H1 (cell line): Measurements from ENCODE around the gene CAVIN2. TPM values are rescaled to one million over a fixed set of nuclear protein-coding genes. Genes with fewer than 3 reads are reported as not detected.

ENCODE experiments used
- CTCF ChIA-PET: fragments of 300-600 bp; sonication (Branson Sonifier 250); formaldehyde crosslinking; loops from one replicate; lab custom pipeline; 2021; ENCODE audit not compliant: partially characterized antibody; lab: Charles Lee
- POLR2A ChIA-PET: fragments of 300-600 bp; sonication (Branson Sonifier 250); formaldehyde crosslinking; loops from one replicate; lab custom pipeline; 2021; ENCODE audit warnings: inconsistent platforms; ENCODE audit not compliant: partially characterized antibody; lab: Charles Lee
- DNase-seq, 2 experiments: peaks; one replicate each; pipeline versions ENCODE4 v3.0.0 to v3.0.0-alpha.2; 2010 to 2022; ENCODE audit warnings: low spot score in 2 of 2, low read depth in 1 of 2, mixed read lengths in 1 of 2
- FAIRE-seq: peaks from 2 replicates; lab custom pipeline; 2011; peaks lifted over from hg19 to GRCh38; lab: Jason Lieb, UNC
- H2AFZ ChIP-seq: 2 replicates; pipeline ENCODE4 v1.8.1; 2012; ENCODE audit warnings: low read length, inconsistent platforms
- H2AK5ac ChIP-seq: 2 replicates; pipeline ENCODE4 v1.6.1; 2013; ENCODE audit warnings: low read depth, low read length
- H2BK120ac ChIP-seq: replicated peaks from 2 replicates; pipeline ENCODE3; 2013; ENCODE audit warnings: low read depth, low read length, inconsistent platforms
- H2BK12ac ChIP-seq: 2 replicates; pipeline ENCODE4 v1.6.1; 2013; ENCODE audit warnings: low read depth, low read length
- H2BK15ac ChIP-seq: 2 replicates; pipeline ENCODE4 v1.6.1; 2013; ENCODE audit warnings: low read length
- H2BK20ac ChIP-seq: 2 replicates; pipeline ENCODE4 v1.6.1; 2013; ENCODE audit warnings: low read length
- H2BK5ac ChIP-seq: 2 replicates; pipeline ENCODE4 v1.6.1; 2013; ENCODE audit warnings: low read depth, low read length
- H3K14ac ChIP-seq: 2 replicates; pipeline ENCODE4 v1.6.1; 2013; ENCODE audit warnings: inconsistent platforms; ENCODE audit not compliant: insufficient read length
- H3K18ac ChIP-seq: 2 replicates; pipeline ENCODE4 v1.6.1; 2013; ENCODE audit warnings: low read length; ENCODE audit errors: extremely low read depth
- H3K23ac ChIP-seq: 2 replicates; pipeline ENCODE4 v1.6.1; 2013; ENCODE audit warnings: inconsistent platforms; ENCODE audit not compliant: insufficient read length
- H3K23me2 ChIP-seq: 2 replicates; pipeline ENCODE4 v1.6.1; 2013; ENCODE audit warnings: low read depth, low read length
- H3K27ac ChIP-seq: 2 replicates; pipeline ENCODE4 v1.6.1; 2011; ENCODE audit warnings: low read depth, low read length, inconsistent platforms
- H3K27me3 ChIP-seq, 4 experiments: replicated peaks in 1 of 4; 1 replicate in 1 of 4; 2 replicates in 3 of 4; pipeline versions ENCODE4 v1.6.1 to v1.8.1; 2011 to 2013; ENCODE audit warnings: low read length in 3 of 4, mild to moderate bottlenecking in 3 of 4, inconsistent platforms in 2 of 4, mixed read lengths in 2 of 4, moderate library complexity in 1 of 4; ENCODE audit not compliant: control insufficient read depth in 3 of 4, insufficient read depth in 3 of 4; ENCODE audit errors: extremely low read depth in 1 of 4
- H3K36me3 ChIP-seq, 4 experiments: 2 replicates each; pipeline versions ENCODE4 v1.6.1 to v1.8.1; 2011 to 2013; ENCODE audit warnings: mild to moderate bottlenecking in 4 of 4, low read length in 3 of 4, moderate library complexity in 2 of 4, control low read depth in 1 of 4, inconsistent platforms in 1 of 4; ENCODE audit not compliant: insufficient read depth in 4 of 4, control insufficient read depth in 2 of 4
- H3K4ac ChIP-seq: replicated peaks from 2 replicates; pipeline ENCODE3; 2013; ENCODE audit warnings: low read length, low read depth, mixed read lengths, inconsistent platforms; ENCODE audit not compliant: insufficient read length
- H3K4me1 ChIP-seq, 4 experiments: replicated peaks in 1 of 4; 1 replicate in 1 of 4; 2 replicates in 3 of 4; pipeline versions ENCODE4 v1.6.1 to v1.8.1; 2011 to 2013; ENCODE audit warnings: low read length in 3 of 4, inconsistent platforms in 2 of 4, mixed read lengths in 1 of 4; ENCODE audit not compliant: insufficient read depth in 4 of 4, control insufficient read depth in 3 of 4
- H3K4me2 ChIP-seq, 2 experiments: 2 replicates each; pipeline versions ENCODE4 v1.6.1 to v1.8.1; 2011 to 2013; ENCODE audit warnings: low read depth in 2 of 2, low read length in 2 of 2, control low read depth in 1 of 2, inconsistent platforms in 1 of 2, mild to moderate bottlenecking in 1 of 2; ENCODE audit not compliant: insufficient read depth in 1 of 2
- H3K4me3 ChIP-seq, 4 experiments: fragments of 200-600, 300-600 bp in 1 of 4; sonication (generic), shearing (Covaris generic), sonication (Bioruptor Twin) in 1 of 4; 2 replicates each; pipeline versions ENCODE4 v1.5.1 to v1.8.1; 2011 to 2016; ENCODE audit warnings: low read length in 4 of 4, low read depth in 3 of 4, control low read depth in 2 of 4, inconsistent platforms in 2 of 4, mild to moderate bottlenecking in 2 of 4, mixed read lengths in 1 of 4, moderate library complexity in 1 of 4; ENCODE audit not compliant: insufficient read depth in 2 of 4; ENCODE audit errors: extremely low read depth in 1 of 4
- H3K56ac ChIP-seq: replicated peaks from 2 replicates; pipeline ENCODE3; 2013; ENCODE audit warnings: low read depth, mild to moderate bottlenecking, mixed read lengths, low read length, inconsistent platforms; ENCODE audit not compliant: insufficient read length
- H3K79me1 ChIP-seq: 2 replicates; pipeline ENCODE4 v1.6.1; 2013; ENCODE audit warnings: low read depth, low read length, control low read depth
- H3K79me2 ChIP-seq, 2 experiments: 2 replicates each; pipeline versions ENCODE4 v1.6.1 to v1.8.1; 2012 to 2013; ENCODE audit warnings: low read length in 2 of 2, mild to moderate bottlenecking in 2 of 2, inconsistent platforms in 1 of 2; ENCODE audit not compliant: insufficient read depth in 2 of 2, control insufficient read depth in 1 of 2
- H3K9ac ChIP-seq, 4 experiments: replicated peaks in 1 of 4; 1 replicate in 1 of 4; 2 replicates in 3 of 4; pipeline versions ENCODE4 v1.6.1 to v1.8.1; 2011 to 2013; ENCODE audit warnings: low read depth in 3 of 4, low read length in 3 of 4, control low read depth in 2 of 4, mild to moderate bottlenecking in 2 of 4, moderate library complexity in 2 of 4, inconsistent platforms in 1 of 4; ENCODE audit errors: extremely low read depth in 1 of 4
- H3K9me3 ChIP-seq, 2 experiments: 2 replicates each; pipeline versions ENCODE4 v1.6.1 to v1.8.1; 2012 to 2013; ENCODE audit warnings: mild to moderate bottlenecking in 2 of 2, moderate library complexity in 2 of 2, control low read depth in 1 of 2, inconsistent platforms in 1 of 2, low read depth in 1 of 2, low read length in 1 of 2, mixed read lengths in 1 of 2; ENCODE audit not compliant: insufficient read depth in 2 of 2
- H4K20me1 ChIP-seq, 2 experiments: replicated peaks in 1 of 2; 2 replicates each; pipeline versions ENCODE3 to v1.8.1; 2011 to 2013; ENCODE audit warnings: inconsistent platforms in 2 of 2, low read length in 2 of 2, mild to moderate bottlenecking in 1 of 2; ENCODE audit not compliant: insufficient read depth in 2 of 2, control insufficient read depth in 1 of 2
- H4K5ac ChIP-seq: 2 replicates; pipeline ENCODE4 v1.6.1; 2013; ENCODE audit warnings: low read length, low read depth, mixed read lengths, inconsistent platforms; ENCODE audit not compliant: insufficient read length
- H4K8ac ChIP-seq: 2 replicates; pipeline ENCODE4 v1.8.0; 2013; ENCODE audit warnings: mild to moderate bottlenecking, moderate library complexity, low read length, inconsistent platforms; ENCODE audit not compliant: insufficient read depth; ENCODE audit errors: extremely low read depth
- H4K91ac ChIP-seq: replicated peaks from 2 replicates; pipeline ENCODE3; 2013; ENCODE audit warnings: low read length, mixed read lengths, inconsistent platforms; ENCODE audit not compliant: insufficient read length
- BACH1 ChIP-seq: IDR thresholded peaks from 2 replicates; pipeline ENCODE4 v1.6.1; 2012; ENCODE audit warnings: low read length, improper control_type of control experiment
- CREB1 ChIP-seq: IDR thresholded peaks from 2 replicates; pipeline ENCODE4 v1.6.1; 2012; ENCODE audit warnings: inconsistent platforms
- EP300 ChIP-seq, 2 experiments: IDR thresholded peaks; 1 replicate in 1 of 2; 2 replicates in 1 of 2; pipeline ENCODE4 v1.6.1; 2011 to 2012; ENCODE audit warnings: low read depth in 2 of 2, low read length in 2 of 2, mild to moderate bottlenecking in 2 of 2, borderline replicate concordance in 1 of 2, inconsistent platforms in 1 of 2, moderate library complexity in 1 of 2
- EZH2 ChIP-seq: fragments of 200-600 bp; sonication (generic); IDR thresholded peaks from 2 replicates; pipeline ENCODE4 v1.7.1; 2012; ENCODE audit warnings: low read depth, mild to moderate bottlenecking, moderate library complexity, low read length, inconsistent platforms; ENCODE audit not compliant: severe bottlenecking
- HDAC6 ChIP-seq: IDR thresholded peaks from one replicate; pipeline ENCODE4 v1.7.1; 2012; ENCODE audit warnings: low read depth, mild to moderate bottlenecking, inconsistent platforms, low read length, moderate library complexity
- POLR2AphosphoS5 ChIP-seq: IDR thresholded peaks from 2 replicates; pipeline ENCODE4 v1.6.1; 2011; ENCODE audit warnings: low read depth, low read length
- POU5F1 ChIP-seq: IDR thresholded peaks from 2 replicates; pipeline ENCODE4 v1.6.1; 2011; ENCODE audit warnings: low read depth, mild to moderate bottlenecking, low read length, moderate library complexity
- RAD21 ChIP-seq, 2 experiments: IDR thresholded peaks in 1 of 2; conservative IDR thresholded peaks in 1 of 2; 2 replicates each; pipeline ENCODE4 v1.6.1; 2011; ENCODE audit warnings: low read depth in 2 of 2, low read length in 2 of 2, improper control_type of control experiment in 1 of 2, inconsistent platforms in 1 of 2, mild to moderate bottlenecking in 1 of 2, moderate library complexity in 1 of 2
- RBBP5 ChIP-seq: IDR thresholded peaks from 2 replicates; pipeline ENCODE4 v1.7.1; 2012; ENCODE audit warnings: low read depth, mild to moderate bottlenecking, inconsistent platforms, low read length, moderate library complexity, borderline replicate concordance
- RXRA ChIP-seq: IDR thresholded peaks from 2 replicates; pipeline ENCODE4 v1.6.1; 2011; ENCODE audit warnings: low read depth, mild to moderate bottlenecking, low read length, moderate library complexity; ENCODE audit not compliant: insufficient read depth
- SP2 ChIP-seq: IDR thresholded peaks from 2 replicates; pipeline ENCODE4 v1.6.1; 2012; ENCODE audit warnings: mild to moderate bottlenecking, low read length, inconsistent platforms
- SP4 ChIP-seq: IDR thresholded peaks from 2 replicates; pipeline ENCODE4 v1.6.1; 2012; ENCODE audit warnings: low read length, inconsistent platforms
- SRF ChIP-seq: IDR thresholded peaks from 2 replicates; pipeline ENCODE4 v1.6.1; 2011; ENCODE audit warnings: mild to moderate bottlenecking, low read depth, low read length, moderate library complexity
- TAF1 ChIP-seq: IDR thresholded peaks from 2 replicates; pipeline ENCODE4 v1.6.1; 2011; ENCODE audit warnings: mild to moderate bottlenecking, low read depth, low read length
- WGBS, 2 experiments: shearing (Covaris generic) in 1 of 2; methylation state at CpG; one replicate each; pipeline versions ENCODE4 v1.1.6 to v1.1.7; 2013 to 2015; ENCODE audit warnings: low lambda C conversion rate in 2 of 2, mixed read lengths in 2 of 2, inconsistent platforms in 1 of 2, low coverage in 1 of 2, missing lambda C conversion rate in 1 of 2; ENCODE audit not compliant: insufficient replicate concordance in 2 of 2, insufficient coverage in 1 of 2, insufficient read length in 1 of 2; ENCODE audit errors: extremely low coverage in 1 of 2, missing lambda C conversion rate in 1 of 2; 5-methylcytosine and 5-hydroxymethylcytosine counted together
- polyA plus RNA-seq, 7 experiments: library from polyadenylated mRNA; depleted of rRNA in 3 of 7; stranded (reverse) in 5 of 7; unstranded in 2 of 7; fragments of >200 nt in 5 of 7; fragments of 200-250 nt in 2 of 7; gene quantifications; 1 replicate in 5 of 7; 2 replicates in 1 of 7; 4 replicates in 1 of 7; pipeline versions ENCODE4 v1.2.1 to v1.2.3, GENCODE V29; 2011 to 2013; ENCODE audit warnings: missing spikeins in 2 of 7, mixed read lengths in 2 of 7
- total RNA-seq: library from RNA; stranded (reverse); fragmentation: NEBNext Ultra II Directional; extraction: Animal tissue kit (Norgen Biotek cat#: 25700); gene quantifications from 2 replicates; pipeline ENCODE4 v1.2.1, GENCODE V29; 2021
- TF ChIP-seq, protein P1 (sequence below): IDR thresholded peaks from 2 replicates; pipeline ENCODE4 v1.6.1; 2012; ENCODE audit warnings: inconsistent platforms

CAVIN2 gene
- total and polyA plus RNA-seq, 2 of the 8 experiments (the other 6 are each of a cell fraction or from before 2014, with no cell fraction given): 0.03 TPM; not detected in 1

DNA sequence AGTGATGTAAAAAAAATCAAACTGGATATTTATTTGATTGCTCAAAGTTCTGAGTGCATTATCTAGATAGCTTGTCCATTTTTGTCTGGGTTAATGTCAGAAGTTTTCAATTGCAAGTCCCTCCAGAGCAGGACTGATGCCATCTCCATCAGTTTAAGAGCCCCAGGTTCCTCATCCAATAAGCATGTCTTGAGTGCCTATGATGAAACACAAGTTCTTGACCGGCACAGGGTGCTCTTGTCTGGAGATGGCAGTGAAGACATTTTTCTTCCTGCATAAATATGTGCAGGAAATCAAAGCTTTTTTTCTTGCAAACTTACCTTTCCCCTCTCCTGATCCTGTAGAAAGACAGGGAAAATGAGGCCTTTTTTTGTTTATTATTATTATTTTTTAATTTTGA is 31.9 kb downstream of the CAVIN2 start:
- Histone ChIP-seq H3K18ac (no peak overlapping the region), H2BK5ac (no peak overlapping the region), H2AFZ (no peak overlapping the region), H3K14ac (no peak overlapping the region), H3K56ac (no peak overlapping the region), H3K4me3 (no peak overlapping the region), H4K91ac (no peak overlapping the region), H3K36me3 (no peaks in the 10 kb centered on the region), H2BK20ac (no peak overlapping the region), H2BK120ac (no peak overlapping the region), H3K9me3 (no peaks in the 10 kb centered on the region), H3K4ac (no peak overlapping the region), H3K23me2 (no peaks in the 10 kb centered on the region), H4K5ac (no peak overlapping the region), H4K20me1 (no peaks in the 10 kb centered on the region), H2BK15ac (no peak overlapping the region), H3K27ac (no peak overlapping the region), H3K23ac (no peak overlapping the region), H3K4me1 (no peaks in the 10 kb centered on the region), H3K79me2 (no peaks in the 10 kb centered on the region), H2AK5ac (no peak overlapping the region), H4K8ac (no peak overlapping the region), H3K27me3 (no peaks in the 10 kb centered on the region), H3K9ac (no peak overlapping the region), H3K79me1 (no peaks in the 10 kb centered on the region), H3K4me2 (no peak overlapping the region), H2BK12ac (no peak overlapping the region)
- POLR2A ChIA-PET: no interaction called here
- DNase-seq (no peak), FAIRE-seq (no peak)
- CTCF ChIA-PET: interaction anchor here (0.6 to 5.1 kb wide), 9 partner anchors 9 to 385 kb away, joined by 3 to 33 read pairs (median 3); no protein-coding TSS in a partner anchor
- WGBS, 2 experiments: 95% methylated on average over 1 of the region's 1 CpG; no CpG with 5 or more reads in 1 of the 2 experiments
- TF ChIP-seq EZH2: no peak
- TF ChIP-seq SRF: no peak
- TF ChIP-seq POU5F1: no peak
- no peak for TF ChIP-seq HDAC6
- TF ChIP-seq RXRA: no peak
- TF ChIP-seq RAD21 (IDR thresholded peaks at IDR 0.05 in 1 of 2, conservative IDR thresholded peaks at IDR 0.05 in 1 of 2; ENCODE audit: low read depth in 2 of 2, low read length in 2 of 2): no peak
- no peak for TF ChIP-seq POLR2AphosphoS5
- TF ChIP-seq SP2: no peak
- TF ChIP-seq BACH1: no peak
- TF ChIP-seq TAF1: no peak
- TF ChIP-seq, protein P1, sequence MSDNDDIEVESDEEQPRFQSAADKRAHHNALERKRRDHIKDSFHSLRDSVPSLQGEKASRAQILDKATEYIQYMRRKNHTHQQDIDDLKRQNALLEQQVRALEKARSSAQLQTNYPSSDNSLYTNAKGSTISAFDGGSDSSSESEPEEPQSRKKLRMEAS: no peak
- no peak for TF ChIP-seq CREB1
- TF ChIP-seq SP4: no peak
- no peak for TF ChIP-seq EP300 (IDR thresholded peaks at IDR 0.05; ENCODE audit: borderline replicate concordance in 1 of 2, low read depth in 2 of 2, low read length in 2 of 2)
- no peak for TF ChIP-seq RBBP5
